Cardiac muscle cell (in vitro differentiated cells and primary cell): ENCODE results near the gene MXD4. TPM values are rescaled to one million over a fixed set of nuclear protein-coding genes. Genes with fewer than 3 reads are reported as not detected.

ENCODE experiments used
- DNase-seq, 2 donors: peaks; one replicate each; pipeline versions ENCODE4 v3.0.0 to v3.0.0-alpha.2; 2010 to 2017; ENCODE audit warnings: low read depth in 1 of 2, low spot score in 1 of 2
- H3K27ac ChIP-seq: fragments of 200-600 bp; sonication (generic); 2 replicates; pipeline ENCODE4 v1.5.1; 2016
- H3K27me3 ChIP-seq: fragments of 200-600 bp; sonication (generic); 2 replicates; pipeline ENCODE4 v1.6.0; 2016; ENCODE audit warnings: control low read depth
- H3K36me3 ChIP-seq: fragments of 200-600 bp; sonication (generic); 2 replicates; pipeline ENCODE4 v1.5.1; 2016; ENCODE audit warnings: control low read depth
- H3K4me1 ChIP-seq: fragments of 200-600 bp; sonication (generic); 2 replicates; pipeline ENCODE4 v1.8.1; 2017; ENCODE audit warnings: low read depth, mild to moderate bottlenecking, mixed run types
- H3K4me3 ChIP-seq: fragments of 200-600 bp; sonication (generic); 2 replicates; pipeline ENCODE4 v1.5.1; 2016; ENCODE audit warnings: mild to moderate bottlenecking
- H3K9me3 ChIP-seq: fragments of 200-600 bp; sonication (generic); 2 replicates; pipeline ENCODE4 v1.5.1; 2017; ENCODE audit warnings: low read depth, mild to moderate bottlenecking, control low read depth
- polyA plus RNA-seq: library from polyadenylated mRNA; unstranded; fragments of >200 nt; fragmentation: Nextera tagmentation; extraction: Ambion mirVana; gene quantifications from 2 replicates; pipeline ENCODE4 v1.2.1, GENCODE V29; 2016
- total RNA-seq: library from RNA; depleted of rRNA; stranded (reverse); fragments of >200 nt; gene quantifications from 2 replicates; pipeline ENCODE4 v1.2.3, GENCODE V29; 2016
- TF ChIP-seq, protein P1 (sequence below): IDR thresholded peaks from 2 replicates; pipeline ENCODE4 v1.5.1; 2012; ENCODE audit warnings: low read depth, mild to moderate bottlenecking, low read length

Gene MXD4
- total and polyA plus RNA-seq, 2 experiments from 2014 or later, result 45.5 to 64.0 TPM

DNA sequence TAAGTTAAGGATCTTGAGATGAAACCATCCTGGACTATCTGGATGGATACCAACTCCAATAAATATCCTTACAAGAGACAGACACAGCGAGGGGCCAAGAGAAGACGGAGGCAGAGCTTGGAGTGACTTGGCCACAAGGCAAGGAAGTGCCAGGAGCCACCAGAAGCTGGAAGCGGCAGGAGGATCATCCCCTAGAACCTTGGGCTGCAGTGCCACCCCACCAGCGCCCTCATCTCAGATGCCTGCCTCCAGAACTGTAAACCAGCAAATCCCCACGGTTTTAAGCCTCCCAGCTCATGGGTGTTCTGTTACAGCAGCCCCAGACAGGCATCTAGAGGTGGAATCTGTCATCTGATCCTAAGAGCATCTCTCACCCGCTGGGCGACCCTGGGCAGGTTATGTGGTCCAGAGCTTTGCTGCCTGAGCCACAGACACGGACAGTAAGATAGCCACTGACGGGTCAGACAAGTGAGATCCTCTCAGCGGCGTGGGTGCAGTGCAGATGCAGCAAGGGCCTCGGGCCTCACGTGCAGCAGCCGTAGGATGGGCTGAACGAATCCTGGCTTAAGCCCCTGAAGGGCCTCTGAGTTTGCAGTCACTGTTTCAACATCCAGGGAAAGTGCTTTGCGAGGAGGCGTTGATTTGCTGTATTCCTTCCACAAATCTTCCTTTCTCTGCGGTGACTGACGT, 25.1 kb upstream of the MXD4 start:
- Histone ChIP-seq H3K27me3 (no peaks in the 10 kb centered on the region), H3K27ac (no peak overlapping the region), H3K4me3 (no peak overlapping the region), H3K9me3 (no peaks in the 10 kb centered on the region), H3K4me1 (no peaks in the 10 kb centered on the region), H3K36me3 (no peaks in the 10 kb centered on the region)
- DNase-seq, result peak in 1 of 2 donors; percentile 44
- TF ChIP-seq, protein P1, sequence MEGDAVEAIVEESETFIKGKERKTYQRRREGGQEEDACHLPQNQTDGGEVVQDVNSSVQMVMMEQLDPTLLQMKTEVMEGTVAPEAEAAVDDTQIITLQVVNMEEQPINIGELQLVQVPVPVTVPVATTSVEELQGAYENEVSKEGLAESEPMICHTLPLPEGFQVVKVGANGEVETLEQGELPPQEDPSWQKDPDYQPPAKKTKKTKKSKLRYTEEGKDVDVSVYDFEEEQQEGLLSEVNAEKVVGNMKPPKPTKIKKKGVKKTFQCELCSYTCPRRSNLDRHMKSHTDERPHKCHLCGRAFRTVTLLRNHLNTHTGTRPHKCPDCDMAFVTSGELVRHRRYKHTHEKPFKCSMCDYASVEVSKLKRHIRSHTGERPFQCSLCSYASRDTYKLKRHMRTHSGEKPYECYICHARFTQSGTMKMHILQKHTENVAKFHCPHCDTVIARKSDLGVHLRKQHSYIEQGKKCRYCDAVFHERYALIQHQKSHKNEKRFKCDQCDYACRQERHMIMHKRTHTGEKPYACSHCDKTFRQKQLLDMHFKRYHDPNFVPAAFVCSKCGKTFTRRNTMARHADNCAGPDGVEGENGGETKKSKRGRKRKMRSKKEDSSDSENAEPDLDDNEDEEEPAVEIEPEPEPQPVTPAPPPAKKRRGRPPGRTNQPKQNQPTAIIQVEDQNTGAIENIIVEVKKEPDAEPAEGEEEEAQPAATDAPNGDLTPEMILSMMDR, result no peak

DNA sequence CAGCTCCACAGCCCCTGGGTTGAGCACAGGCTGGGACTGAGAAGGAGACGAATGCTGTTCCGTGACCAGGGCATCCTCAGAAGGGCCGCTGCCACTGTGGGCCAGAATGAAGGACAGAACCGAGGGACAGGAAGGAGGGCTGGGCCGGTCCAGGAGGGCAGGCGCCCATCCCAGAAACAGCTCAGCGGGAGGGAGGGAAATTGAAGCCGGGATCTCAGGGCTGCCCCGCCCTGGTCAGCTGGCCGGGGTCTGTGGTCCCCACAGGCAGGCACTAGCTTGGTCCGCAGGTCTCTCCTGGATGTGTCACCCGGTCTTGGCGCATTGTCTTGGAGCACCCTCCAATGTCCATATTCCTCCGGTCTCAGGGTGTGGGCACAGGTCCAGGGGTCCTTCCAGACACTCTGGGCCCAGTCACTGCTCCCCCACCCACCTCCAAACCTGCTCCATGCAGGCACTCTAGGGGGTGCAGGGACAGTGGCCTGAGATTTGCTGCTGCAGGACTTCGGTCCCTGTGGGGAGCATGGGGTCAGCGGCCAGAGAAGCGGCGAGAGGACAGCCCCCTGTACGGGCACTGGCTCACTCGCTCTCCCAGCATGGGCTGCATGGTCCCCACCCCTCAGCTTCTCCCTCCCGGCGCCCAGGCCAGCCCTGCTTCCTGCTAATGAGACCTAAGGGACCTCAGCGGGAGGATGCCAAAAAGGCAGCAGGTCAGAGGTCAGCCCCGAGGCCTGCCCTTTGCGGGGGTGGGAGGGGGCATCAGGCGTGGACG, 23.9 kb upstream of the MXD4 start:
- Histone ChIP-seq H3K9me3 (no peaks in the 10 kb centered on the region), H3K4me1 (no peaks in the 10 kb centered on the region), H3K27ac (no peak overlapping the region)

DNA sequence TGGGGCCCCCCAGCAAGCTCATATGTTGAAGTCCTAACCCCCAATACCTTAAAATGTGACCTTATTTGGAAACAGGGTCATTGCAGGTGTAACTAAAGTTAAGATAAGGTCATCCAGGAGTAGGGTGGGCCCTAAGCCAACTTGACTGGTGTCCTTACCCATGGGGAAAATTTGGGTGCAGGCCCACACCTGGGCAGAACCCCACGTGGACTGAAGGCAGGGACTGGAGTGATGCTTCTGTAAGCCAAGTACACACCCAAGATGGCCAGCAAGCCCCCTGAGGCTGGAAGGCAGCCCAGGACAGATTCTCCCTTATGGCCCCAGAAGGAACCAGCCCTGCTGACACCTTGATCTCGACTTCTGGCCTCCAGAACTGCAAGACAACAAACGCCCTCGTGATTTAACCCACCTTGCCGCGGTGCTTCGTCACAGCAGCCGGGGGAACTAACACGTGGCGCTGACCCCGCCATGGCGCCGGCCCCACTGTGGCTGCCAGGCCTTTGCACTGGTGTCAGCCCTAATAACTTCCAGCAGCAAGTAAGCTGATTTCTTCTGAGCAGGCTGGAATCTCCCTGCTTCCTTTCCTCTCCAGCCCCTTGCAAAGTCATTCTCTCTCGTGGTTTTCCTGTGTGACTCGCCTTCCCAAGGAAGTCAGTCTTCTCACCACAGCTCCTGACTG, 23.2 kb upstream of the MXD4 start:
- no peaks in the 10 kb centered on the region for H3K27me3 ChIP-seq
- peak in 1 of 2 donors; percentile 52 for DNase-seq
- TF ChIP-seq, protein P1, result no peak

More for the DNA sequence above, 23.9 kb upstream of the MXD4 start:
- Histone ChIP-seq H3K36me3 (no peaks in the 10 kb centered on the region), H3K27me3 (no peaks in the 10 kb centered on the region), H3K4me3 (no peak overlapping the region)
- TF ChIP-seq, protein P1, result no peak
- no peak for DNase-seq

DNA sequence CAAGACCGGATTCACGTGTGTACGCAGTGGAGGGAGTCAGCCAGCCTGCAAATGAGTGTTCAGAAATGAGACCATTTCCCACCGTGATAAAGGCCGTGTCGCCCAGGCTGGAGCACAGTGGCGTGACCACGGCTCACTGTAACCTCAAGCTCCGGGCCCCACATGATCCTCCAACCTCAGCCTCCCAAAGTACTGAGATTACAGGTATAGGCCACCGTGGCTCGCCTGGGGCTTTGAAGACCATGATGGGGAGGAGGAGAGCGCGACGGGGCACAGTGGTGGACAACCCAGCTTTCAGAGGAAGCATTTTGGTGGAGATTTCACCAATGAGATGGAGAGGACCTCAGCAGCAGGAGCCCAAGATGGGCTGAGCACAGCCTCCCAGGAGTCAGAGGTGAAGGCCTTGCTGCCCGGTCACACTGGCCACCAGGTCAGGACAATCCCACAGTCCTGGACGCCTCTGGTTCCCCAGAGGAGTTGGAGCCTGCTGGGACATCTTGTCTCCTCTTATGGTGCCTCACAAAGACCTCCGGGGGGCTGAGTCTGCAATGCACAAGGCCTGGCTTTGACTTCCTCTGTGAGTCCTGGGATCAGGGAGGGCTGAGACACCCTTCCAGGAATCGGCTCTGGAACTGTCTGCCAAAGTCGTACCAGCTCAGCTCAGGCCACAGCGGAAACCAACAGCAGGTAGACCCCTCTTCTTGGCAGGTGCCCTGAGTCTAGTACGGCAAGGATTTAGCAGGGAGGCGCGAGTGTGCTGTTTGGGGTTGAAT, 22.4 kb upstream of the MXD4 start:
- no peaks in the 10 kb centered on the region for H3K9me3 ChIP-seq
- H3K4me1 ChIP-seq, result no peaks in the 10 kb centered on the region
- TF ChIP-seq, protein P1, result no peak
- H3K36me3 ChIP-seq, result no peaks in the 10 kb centered on the region
- no peak for DNase-seq
- no peak overlapping the region for H3K27ac ChIP-seq
- H3K4me3 ChIP-seq, result no peak overlapping the region
- no peaks in the 10 kb centered on the region for H3K27me3 ChIP-seq

More for the DNA sequence above, 23.2 kb upstream of the MXD4 start:
- Histone ChIP-seq H3K4me1 (no peaks in the 10 kb centered on the region), H3K4me3 (no peak overlapping the region), H3K36me3 (no peaks in the 10 kb centered on the region), H3K27ac (no peak overlapping the region), H3K9me3 (no peaks in the 10 kb centered on the region)

DNA sequence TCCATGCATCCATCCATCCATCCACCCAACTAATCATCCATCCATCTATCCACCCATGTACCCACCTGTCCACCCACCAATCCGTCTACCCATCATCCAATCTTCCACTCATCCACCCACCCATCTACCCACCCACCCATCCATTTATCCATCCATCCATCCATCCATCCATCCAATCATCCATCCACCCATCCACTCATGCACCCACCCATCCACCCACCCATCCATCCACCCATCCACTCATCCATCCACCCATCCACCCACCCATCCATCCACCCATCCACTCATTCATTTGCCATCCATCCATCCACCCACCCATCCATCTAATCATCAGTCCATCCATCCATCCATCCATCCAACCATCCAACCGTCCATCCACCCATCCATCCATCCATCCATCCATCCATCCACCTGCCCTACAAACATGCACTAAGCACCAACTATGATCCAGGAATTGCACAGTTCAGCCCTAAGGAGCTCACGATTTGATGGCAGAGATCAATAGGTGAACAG, 21.3 kb upstream of the MXD4 start:
- H3K27ac ChIP-seq, result no peak overlapping the region

More for the DNA sequence above, 21.3 kb upstream of the MXD4 start:
- Histone ChIP-seq H3K36me3 (no peaks in the 10 kb centered on the region), H3K4me1 (no peaks in the 10 kb centered on the region), H3K27me3 (no peaks in the 10 kb centered on the region), H3K9me3 (no peaks in the 10 kb centered on the region), H3K4me3 (no peak overlapping the region)
- TF ChIP-seq, protein P1, result no peak
- no peak for DNase-seq
